Measurements from ENCODE around the gene ACKR3. TPM values are rescaled to one million over a fixed set of nuclear protein-coding genes. Genes with fewer than 3 reads are reported as not detected.

Gene ACKR3
- total RNA-seq, 4 donors from 2014 or later: 6.3 to 49.5 (median 22.2) TPM

- Histone ChIP-seq H3K36me3 (no peaks in the 10 kb centered on the region), H3K27me3 (no peaks in the 10 kb centered on the region), H3K9me3 (no peaks in the 10 kb centered on the region), H3K4me3 (no peak overlapping the region), H3K27ac (no peak overlapping the region), H3K4me1 (no peaks in the 10 kb centered on the region)
- no peak for DNase-seq
- no peak for TF ChIP-seq POLR2A (IDR thresholded peaks at IDR 0.05)
- TF ChIP-seq, protein P1, sequence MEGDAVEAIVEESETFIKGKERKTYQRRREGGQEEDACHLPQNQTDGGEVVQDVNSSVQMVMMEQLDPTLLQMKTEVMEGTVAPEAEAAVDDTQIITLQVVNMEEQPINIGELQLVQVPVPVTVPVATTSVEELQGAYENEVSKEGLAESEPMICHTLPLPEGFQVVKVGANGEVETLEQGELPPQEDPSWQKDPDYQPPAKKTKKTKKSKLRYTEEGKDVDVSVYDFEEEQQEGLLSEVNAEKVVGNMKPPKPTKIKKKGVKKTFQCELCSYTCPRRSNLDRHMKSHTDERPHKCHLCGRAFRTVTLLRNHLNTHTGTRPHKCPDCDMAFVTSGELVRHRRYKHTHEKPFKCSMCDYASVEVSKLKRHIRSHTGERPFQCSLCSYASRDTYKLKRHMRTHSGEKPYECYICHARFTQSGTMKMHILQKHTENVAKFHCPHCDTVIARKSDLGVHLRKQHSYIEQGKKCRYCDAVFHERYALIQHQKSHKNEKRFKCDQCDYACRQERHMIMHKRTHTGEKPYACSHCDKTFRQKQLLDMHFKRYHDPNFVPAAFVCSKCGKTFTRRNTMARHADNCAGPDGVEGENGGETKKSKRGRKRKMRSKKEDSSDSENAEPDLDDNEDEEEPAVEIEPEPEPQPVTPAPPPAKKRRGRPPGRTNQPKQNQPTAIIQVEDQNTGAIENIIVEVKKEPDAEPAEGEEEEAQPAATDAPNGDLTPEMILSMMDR (IDR thresholded peaks at IDR 0.05): no peak
These were observed 33.9 kb downstream of the ACKR3 start for GRCh38 chr2:236603361-236604015.

- TF ChIP-seq, protein P1 (IDR thresholded peaks at IDR 0.05): no peak
- TF ChIP-seq POLR2A (IDR thresholded peaks at IDR 0.05): no peak
- no peaks in the 10 kb centered on the region for H3K9me3 ChIP-seq
- H3K36me3 ChIP-seq: no peaks in the 10 kb centered on the region
- no peaks in the 10 kb centered on the region for H3K4me1 ChIP-seq
- DNase-seq: no peak
- no peak overlapping the region for H3K27ac ChIP-seq
- no peak overlapping the region for H3K4me3 ChIP-seq
- no peaks in the 10 kb centered on the region for H3K27me3 ChIP-seq
These were observed 35.1 kb downstream of the ACKR3 start for GRCh38 chr2:236604575-236605344.

GRCh38 chr2:236605345-236605734 lies 35.7 kb downstream of the ACKR3 start:
- H3K27ac ChIP-seq: no peak overlapping the region
- no peaks in the 10 kb centered on the region for H3K36me3 ChIP-seq
- TF ChIP-seq POLR2A (IDR thresholded peaks at IDR 0.05): no peak
- TF ChIP-seq, protein P1 (IDR thresholded peaks at IDR 0.05): no peak
- H3K4me3 ChIP-seq: no peak overlapping the region
- no peaks in the 10 kb centered on the region for H3K4me1 ChIP-seq
- no peaks in the 10 kb centered on the region for H3K9me3 ChIP-seq
- DNase-seq: no peak
- H3K27me3 ChIP-seq: no peaks in the 10 kb centered on the region

GRCh38 chr2:236606023-236606422 lies 36.4 kb downstream of the ACKR3 start:
- Histone ChIP-seq H3K27ac (no peak overlapping the region), H3K4me1 (no peaks in the 10 kb centered on the region), H3K4me3 (no peak overlapping the region), H3K9me3 (no peaks in the 10 kb centered on the region), H3K27me3 (no peaks in the 10 kb centered on the region), H3K36me3 (no peaks in the 10 kb centered on the region)
- TF ChIP-seq, protein P1 (IDR thresholded peaks at IDR 0.05): no peak
- no peak for TF ChIP-seq POLR2A (IDR thresholded peaks at IDR 0.05)
- no peak for DNase-seq

DNA sequence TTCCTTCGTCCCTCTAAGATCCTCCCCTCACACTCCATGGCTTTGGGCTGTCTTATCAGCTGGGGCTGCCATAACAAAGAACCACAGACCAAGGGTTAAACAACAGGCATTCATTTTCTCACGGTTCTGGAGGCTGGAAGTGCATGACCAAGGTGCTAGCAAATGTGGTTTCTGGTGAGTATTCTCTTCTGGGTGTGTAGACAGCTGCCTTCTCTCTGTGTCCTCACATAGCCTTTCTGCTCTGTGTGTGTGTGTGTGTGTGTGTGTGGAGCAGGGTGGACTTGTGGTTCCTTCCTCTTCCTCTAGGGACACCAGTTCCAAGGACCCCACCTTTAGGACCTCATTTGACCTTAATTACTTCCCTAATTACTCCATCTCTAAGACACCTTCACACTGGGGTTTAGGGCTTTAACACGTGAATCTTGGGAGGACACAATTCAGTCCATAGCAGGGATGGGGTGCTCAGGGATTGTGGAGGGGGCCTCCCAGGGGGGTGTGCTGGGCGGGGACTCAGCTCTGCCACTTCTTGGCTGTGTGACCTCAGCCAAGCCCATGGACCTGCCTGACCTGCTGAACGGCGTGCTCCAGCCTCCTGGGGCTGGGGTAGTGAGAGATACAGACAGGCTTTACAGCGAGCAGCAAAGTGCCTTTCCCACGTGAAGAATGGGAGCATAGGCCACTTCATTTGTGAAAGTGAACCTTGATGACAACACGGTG lies 38.0 kb downstream of the ACKR3 start:
- Histone ChIP-seq H3K9me3 (no peaks in the 10 kb centered on the region), H3K27me3 (no peaks in the 10 kb centered on the region), H3K4me1 (no peaks in the 10 kb centered on the region), H3K27ac (no peak overlapping the region), H3K36me3 (no peaks in the 10 kb centered on the region), H3K4me3 (no peak overlapping the region)
- DNase-seq: no peak
- no peak for TF ChIP-seq POLR2A (IDR thresholded peaks at IDR 0.05)
- TF ChIP-seq, protein P1 (IDR thresholded peaks at IDR 0.05): no peak
